HEK293 (cell line): ENCODE results near the gene FYTTD1.

Source experiments
- HOXA7 ChIP-seq: sonication (generic); formaldehyde crosslinking; IDR thresholded peaks from 2 replicates; pipeline ENCODE4 v1.8.1; 2022; ENCODE audit warnings: missing genetic modification reagents, borderline replicate concordance
- ZNF585B ChIP-seq: fragments of 450-650 bp; formaldehyde crosslinking; IDR thresholded peaks from 2 replicates; pipeline ENCODE4 v1.5.1; 2016; ENCODE audit warnings: missing biosample characterization, missing genetic modification characterization
- TF ChIP-seq, protein P1 (sequence below): fragments of 450-650 bp; formaldehyde crosslinking; IDR thresholded peaks from 2 replicates; pipeline ENCODE4 v1.5.1; 2016; ENCODE audit warnings: missing biosample characterization, missing genetic modification characterization
- TF ChIP-seq, protein P2 (sequence below): fragments of 450-650 bp; formaldehyde crosslinking; IDR thresholded peaks from 2 replicates; pipeline ENCODE4 v1.5.1; 2016; ENCODE audit warnings: missing biosample characterization, missing genetic modification characterization
- TF ChIP-seq, protein P3 (sequence below): fragments of 450-650 bp; formaldehyde crosslinking; IDR thresholded peaks from 2 replicates; pipeline ENCODE4 v1.5.1; 2016; ENCODE audit warnings: missing biosample characterization, missing genetic modification characterization

- TF ChIP-seq, protein P1, sequence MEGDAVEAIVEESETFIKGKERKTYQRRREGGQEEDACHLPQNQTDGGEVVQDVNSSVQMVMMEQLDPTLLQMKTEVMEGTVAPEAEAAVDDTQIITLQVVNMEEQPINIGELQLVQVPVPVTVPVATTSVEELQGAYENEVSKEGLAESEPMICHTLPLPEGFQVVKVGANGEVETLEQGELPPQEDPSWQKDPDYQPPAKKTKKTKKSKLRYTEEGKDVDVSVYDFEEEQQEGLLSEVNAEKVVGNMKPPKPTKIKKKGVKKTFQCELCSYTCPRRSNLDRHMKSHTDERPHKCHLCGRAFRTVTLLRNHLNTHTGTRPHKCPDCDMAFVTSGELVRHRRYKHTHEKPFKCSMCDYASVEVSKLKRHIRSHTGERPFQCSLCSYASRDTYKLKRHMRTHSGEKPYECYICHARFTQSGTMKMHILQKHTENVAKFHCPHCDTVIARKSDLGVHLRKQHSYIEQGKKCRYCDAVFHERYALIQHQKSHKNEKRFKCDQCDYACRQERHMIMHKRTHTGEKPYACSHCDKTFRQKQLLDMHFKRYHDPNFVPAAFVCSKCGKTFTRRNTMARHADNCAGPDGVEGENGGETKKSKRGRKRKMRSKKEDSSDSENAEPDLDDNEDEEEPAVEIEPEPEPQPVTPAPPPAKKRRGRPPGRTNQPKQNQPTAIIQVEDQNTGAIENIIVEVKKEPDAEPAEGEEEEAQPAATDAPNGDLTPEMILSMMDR (tag by site-specific recombination) = no peak
- TF ChIP-seq, protein P2, sequence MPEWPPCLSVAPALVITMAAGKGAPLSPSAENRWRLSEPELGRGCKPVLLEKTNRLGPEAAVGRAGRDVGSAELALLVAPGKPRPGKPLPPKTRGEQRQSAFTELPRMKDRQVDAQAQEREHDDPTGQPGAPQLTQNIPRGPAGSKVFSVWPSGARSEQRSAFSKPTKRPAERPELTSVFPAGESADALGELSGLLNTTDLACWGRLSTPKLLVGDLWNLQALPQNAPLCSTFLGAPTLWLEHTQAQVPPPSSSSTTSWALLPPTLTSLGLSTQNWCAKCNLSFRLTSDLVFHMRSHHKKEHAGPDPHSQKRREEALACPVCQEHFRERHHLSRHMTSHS (tag by site-specific recombination) = no peak
- TF ChIP-seq ZNF585B (tag by site-specific recombination) = no peak
- TF ChIP-seq, protein P3, sequence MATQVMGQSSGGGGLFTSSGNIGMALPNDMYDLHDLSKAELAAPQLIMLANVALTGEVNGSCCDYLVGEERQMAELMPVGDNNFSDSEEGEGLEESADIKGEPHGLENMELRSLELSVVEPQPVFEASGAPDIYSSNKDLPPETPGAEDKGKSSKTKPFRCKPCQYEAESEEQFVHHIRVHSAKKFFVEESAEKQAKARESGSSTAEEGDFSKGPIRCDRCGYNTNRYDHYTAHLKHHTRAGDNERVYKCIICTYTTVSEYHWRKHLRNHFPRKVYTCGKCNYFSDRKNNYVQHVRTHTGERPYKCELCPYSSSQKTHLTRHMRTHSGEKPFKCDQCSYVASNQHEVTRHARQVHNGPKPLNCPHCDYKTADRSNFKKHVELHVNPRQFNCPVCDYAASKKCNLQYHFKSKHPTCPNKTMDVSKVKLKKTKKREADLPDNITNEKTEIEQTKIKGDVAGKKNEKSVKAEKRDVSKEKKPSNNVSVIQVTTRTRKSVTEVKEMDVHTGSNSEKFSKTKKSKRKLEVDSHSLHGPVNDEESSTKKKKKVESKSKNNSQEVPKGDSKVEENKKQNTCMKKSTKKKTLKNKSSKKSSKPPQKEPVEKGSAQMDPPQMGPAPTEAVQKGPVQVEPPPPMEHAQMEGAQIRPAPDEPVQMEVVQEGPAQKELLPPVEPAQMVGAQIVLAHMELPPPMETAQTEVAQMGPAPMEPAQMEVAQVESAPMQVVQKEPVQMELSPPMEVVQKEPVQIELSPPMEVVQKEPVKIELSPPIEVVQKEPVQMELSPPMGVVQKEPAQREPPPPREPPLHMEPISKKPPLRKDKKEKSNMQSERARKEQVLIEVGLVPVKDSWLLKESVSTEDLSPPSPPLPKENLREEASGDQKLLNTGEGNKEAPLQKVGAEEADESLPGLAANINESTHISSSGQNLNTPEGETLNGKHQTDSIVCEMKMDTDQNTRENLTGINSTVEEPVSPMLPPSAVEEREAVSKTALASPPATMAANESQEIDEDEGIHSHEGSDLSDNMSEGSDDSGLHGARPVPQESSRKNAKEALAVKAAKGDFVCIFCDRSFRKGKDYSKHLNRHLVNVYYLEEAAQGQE (tag by site-specific recombination) = no peak
- TF ChIP-seq HOXA7 = no peak
These were observed 731 bp downstream of the FYTTD1 start for GRCh38 chr3:197750396-197750831.
